Astrocyte (in vitro differentiated cells and primary cell): ENCODE results near the gene CCT6A. TPM values are rescaled to one million over a fixed set of nuclear protein-coding genes. Genes with fewer than 3 reads are reported as not detected.

Experiments
- total RNA-seq: library from RNA; stranded (reverse); gene quantifications from 2 replicates; pipeline ENCODE4 v1.2.1, GENCODE V29; 2021

CCT6A gene
- total RNA-seq, 1 donor from 2014 or later = 180 TPM

Other genes with a start within 250 kb of the CCT6A start
- gene SEPTIN14, start 189.0 kb upstream of the CCT6A start, total RNA-seq = not detected in 2 replicates
- gene ZNF713, start 164.3 kb upstream of the CCT6A start, total RNA-seq = 1.9 and 3.5 TPM in 2 replicates
- gene MRPS17, start 99.9 kb upstream of the CCT6A start, total RNA-seq = 13.8 and 15.7 TPM in 2 replicates
- 33.2 and 37.4 TPM in 2 replicates for gene NIPSNAP2, start 87.2 kb upstream of the CCT6A start, total RNA-seq
- 69.2 and 72.7 TPM in 2 replicates for gene PSPH, start 321 bp upstream of the CCT6A start, total RNA-seq
- 87.8 and 96.0 TPM in 2 replicates for gene SUMF2, start 12.5 kb downstream of the CCT6A start, total RNA-seq
- not detected in 2 replicates for gene PHKG1, start 41.2 kb downstream of the CCT6A start, total RNA-seq
- gene CHCHD2, start 54.7 kb downstream of the CCT6A start, total RNA-seq = not detected in 2 replicates
- gene NUPR2, start 64.7 kb downstream of the CCT6A start, total RNA-seq = not detected in 2 replicates